ENCODE results near the gene SLC2A4RG.

DNA sequence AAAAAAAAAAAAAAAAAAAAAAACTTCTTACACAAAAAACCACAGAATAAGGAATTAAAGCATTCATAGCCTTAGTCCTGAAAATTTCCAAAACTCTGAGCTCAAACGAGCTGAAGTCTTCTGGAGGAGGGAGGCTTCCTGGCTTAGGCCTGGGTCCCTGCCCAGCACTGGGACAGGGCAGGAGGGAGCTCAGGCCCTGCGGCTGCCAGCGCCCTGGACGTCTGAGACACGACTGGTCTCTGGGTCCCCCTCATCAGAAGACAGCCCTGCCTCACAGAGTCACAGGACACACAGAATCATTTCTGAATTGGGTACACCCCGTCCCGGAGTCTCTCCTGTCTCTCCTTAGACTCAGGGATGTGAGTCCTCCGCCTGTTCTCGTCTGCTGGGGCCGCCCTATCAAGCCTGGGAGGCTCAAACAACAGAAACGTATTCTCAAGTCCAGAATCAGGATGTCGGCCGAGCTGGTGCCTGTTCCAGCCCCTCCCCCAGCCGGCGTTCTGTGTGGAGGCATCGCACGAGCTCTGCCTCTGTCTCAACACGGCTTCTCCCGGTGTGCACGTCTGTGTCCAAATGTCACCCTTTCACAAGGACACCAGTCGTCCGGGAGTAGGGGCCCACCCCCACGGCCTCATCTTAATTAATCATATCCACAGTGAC, 52.1 kb downstream of the SLC2A4RG start:
- TF ChIP-seq, protein P1, sequence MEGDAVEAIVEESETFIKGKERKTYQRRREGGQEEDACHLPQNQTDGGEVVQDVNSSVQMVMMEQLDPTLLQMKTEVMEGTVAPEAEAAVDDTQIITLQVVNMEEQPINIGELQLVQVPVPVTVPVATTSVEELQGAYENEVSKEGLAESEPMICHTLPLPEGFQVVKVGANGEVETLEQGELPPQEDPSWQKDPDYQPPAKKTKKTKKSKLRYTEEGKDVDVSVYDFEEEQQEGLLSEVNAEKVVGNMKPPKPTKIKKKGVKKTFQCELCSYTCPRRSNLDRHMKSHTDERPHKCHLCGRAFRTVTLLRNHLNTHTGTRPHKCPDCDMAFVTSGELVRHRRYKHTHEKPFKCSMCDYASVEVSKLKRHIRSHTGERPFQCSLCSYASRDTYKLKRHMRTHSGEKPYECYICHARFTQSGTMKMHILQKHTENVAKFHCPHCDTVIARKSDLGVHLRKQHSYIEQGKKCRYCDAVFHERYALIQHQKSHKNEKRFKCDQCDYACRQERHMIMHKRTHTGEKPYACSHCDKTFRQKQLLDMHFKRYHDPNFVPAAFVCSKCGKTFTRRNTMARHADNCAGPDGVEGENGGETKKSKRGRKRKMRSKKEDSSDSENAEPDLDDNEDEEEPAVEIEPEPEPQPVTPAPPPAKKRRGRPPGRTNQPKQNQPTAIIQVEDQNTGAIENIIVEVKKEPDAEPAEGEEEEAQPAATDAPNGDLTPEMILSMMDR (IDR thresholded peaks at IDR 0.05) = no peak
- TF ChIP-seq POLR2A (IDR thresholded peaks at IDR 0.05) = no peak
